Measurements from ENCODE around the gene ERICH6B.

- TF ChIP-seq CTCF (IDR thresholded peaks at IDR 0.05) (no peak), POLR2A (IDR thresholded peaks at IDR 0.05) (no peak), POLR2AphosphoS5 (IDR thresholded peaks at IDR 0.05) (no peak)
Measured at GRCh38 chr13:45518525-45519245, 96.9 kb downstream of the ERICH6B start.

Measured in breast epithelium (tissue), 3 donors.